Cardiac fibroblast (primary cell): Measurements from ENCODE around the gene NFATC1.

ENCODE experiments used
- DNase-seq, 2 donors: peaks; one replicate each; pipeline versions ENCODE4 v3.0.0 to v3.0.0-alpha.2; 2010; ENCODE audit warnings: low read depth in 2 of 2
- H3K4me3 ChIP-seq, 2 donors: replicated peaks in 1 of 2; 1 replicate in 1 of 2; 2 replicates in 1 of 2; pipeline ENCODE4 v1.5.1; 2011; ENCODE audit warnings: low read depth in 2 of 2, low read length in 2 of 2, mild to moderate bottlenecking in 2 of 2, moderate library complexity in 1 of 2
- CTCF ChIP-seq: IDR thresholded peaks from one replicate; pipeline ENCODE4 v1.5.1; 2011; ENCODE audit warnings: low read depth, mild to moderate bottlenecking, low read length, inconsistent platforms

The NFATC1 gene

GRCh38 chr18:79526468-79527460, 131.0 kb downstream of the NFATC1 start:
- no peak for TF ChIP-seq CTCF
- DNase-seq = peak in 1 of 2 donors; percentile 29
- no peak overlapping the region for H3K4me3 ChIP-seq

DNA sequence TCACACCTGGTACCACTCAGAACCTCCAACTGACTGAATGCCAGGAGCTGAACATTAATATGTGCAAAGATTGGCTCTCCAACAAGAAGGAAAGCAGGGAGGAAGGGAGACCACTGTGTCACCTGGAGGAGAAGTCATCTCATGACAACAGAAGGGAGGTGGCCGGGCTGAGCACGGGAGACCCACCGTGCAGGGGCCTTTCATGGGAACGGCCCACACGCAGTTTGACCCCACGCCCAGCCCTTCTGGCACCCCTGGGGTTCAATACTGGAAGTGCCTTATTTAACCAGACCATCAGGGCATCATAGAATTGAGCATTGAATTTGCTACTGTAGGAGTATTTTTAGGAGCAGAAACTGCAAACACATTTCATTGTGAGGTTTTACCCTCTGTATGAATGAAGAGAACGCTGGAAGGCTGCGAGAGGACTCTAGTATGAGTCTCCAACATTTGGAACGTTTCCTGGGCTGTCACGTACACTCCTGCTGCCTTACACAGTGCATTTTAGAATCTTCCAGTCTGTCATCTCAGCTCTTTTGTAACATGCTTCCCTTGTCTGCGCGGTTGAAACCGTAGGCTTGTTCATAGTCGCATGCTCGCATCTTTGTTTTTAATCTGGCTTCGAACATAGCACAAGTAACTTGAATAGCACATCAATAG, 132.1 kb downstream of the NFATC1 start:
- TF ChIP-seq CTCF = no peak
- no peak for DNase-seq
- H3K4me3 ChIP-seq = no peak overlapping the region

GRCh38 chr18:79528316-79528695, 132.6 kb downstream of the NFATC1 start:
- TF ChIP-seq CTCF = no peak
- H3K4me3 ChIP-seq = no peak overlapping the region
- no peak for DNase-seq

DNA sequence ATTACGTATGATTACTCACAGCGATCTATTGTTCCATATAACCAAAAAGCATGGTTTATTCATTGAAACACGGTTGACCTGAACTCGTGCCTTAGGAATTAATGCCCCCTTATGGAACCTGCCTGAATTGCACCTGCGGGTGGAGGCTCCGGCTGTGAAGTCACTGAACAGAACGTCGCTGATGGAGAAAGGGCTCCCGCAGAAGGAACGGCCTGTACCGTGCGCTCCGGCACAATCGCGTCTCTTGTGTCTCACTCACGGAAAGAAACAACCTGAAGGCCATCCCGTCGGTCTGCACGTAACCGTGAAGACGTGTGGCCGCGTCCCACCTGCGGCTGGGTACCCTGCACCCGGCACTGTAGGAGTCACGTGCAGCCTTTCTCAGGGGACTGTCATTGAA, 133.1 kb downstream of the NFATC1 start:
- no peak overlapping the region for H3K4me3 ChIP-seq

GRCh38 chr18:79529296-79529695, 133.6 kb downstream of the NFATC1 start:
- no peak for DNase-seq
- TF ChIP-seq CTCF = no peak
- no peak overlapping the region for H3K4me3 ChIP-seq

More for the DNA sequence above, 133.1 kb downstream of the NFATC1 start:
- DNase-seq = peak; percentile 82 to 86
- peak; percentile 91 for TF ChIP-seq CTCF

GRCh38 chr18:79529991-79530390, 134.3 kb downstream of the NFATC1 start:
- DNase-seq = no peak
- no peak for TF ChIP-seq CTCF
- no peak overlapping the region for H3K4me3 ChIP-seq
